Colonic mucosa (tissue), 4 donors: ENCODE data around the gene CHTF18. TPM values are rescaled to one million over a fixed set of nuclear protein-coding genes. Genes with fewer than 3 reads are reported as not detected.

Experiments used
- DNase-seq: peaks from one replicate; pipeline ENCODE4 v3.0.0-alpha.2; 2020
- H3K27ac ChIP-seq: fragments of 200-600 bp; one replicate; pipeline ENCODE4 v1.8.0; 2021
- H3K27me3 ChIP-seq: fragments of 200-600 bp; one replicate; pipeline ENCODE4 v1.8.0; 2021
- H3K36me3 ChIP-seq: fragments of 200-600 bp; one replicate; pipeline ENCODE4 v1.8.0; 2021
- H3K4me1 ChIP-seq: fragments of 200-600 bp; one replicate; pipeline ENCODE4 v1.8.0; 2021; ENCODE audit warnings: mild to moderate bottlenecking
- H3K4me3 ChIP-seq: fragments of 200-600 bp; one replicate; pipeline ENCODE4 v1.8.0; 2021
- H3K9ac ChIP-seq, 2 donors: one replicate each; pipeline ENCODE4 v1.7.0; 2013; ENCODE audit warnings: control low read depth in 2 of 2, low read depth in 2 of 2, low read length in 2 of 2
- H3K9me3 ChIP-seq: fragments of 200-600 bp; one replicate; pipeline ENCODE4 v1.8.0; 2021
- CTCF ChIP-seq: fragments of 200-600 bp; IDR thresholded peaks from one replicate; pipeline ENCODE4 v1.8.0; 2022; ENCODE audit warnings: antibody characterized with exemption, mild to moderate bottlenecking
- intact Hi-C: fragments of 100-400 bp; cut with DNase I; formaldehyde crosslinking; loops from one replicate; pipeline ENCODE4 v1.14.1; 2022
- total RNA-seq, 2 donors: library from RNA; stranded (reverse); fragmentation: NEBNext Ultra II Directional in 1 of 2; extraction: Animal tissue kit (Norgen Biotek cat#: 25700) in 1 of 2; gene quantifications; one replicate each; pipeline ENCODE4 v1.2.1, GENCODE V29; 2021
- donor health status: healthy.
- donor health status: DM: no; HTN: no; CAD: no.
- donor health status: DM: no; HTN: no; CAD: no.

CHTF18 gene
- total RNA-seq, 2 donors from 2014 or later = 16.5 to 111 TPM

GRCh38 chr16:766008-766819, 22.2 kb upstream of the CHTF18 start:
- no peaks in the 10 kb centered on the region for H3K4me1 ChIP-seq
- no peak for TF ChIP-seq CTCF
- no peaks in the 10 kb centered on the region for H3K9me3 ChIP-seq
- H3K4me3 ChIP-seq = no peak overlapping the region
- H3K27me3 ChIP-seq = peaks cover 3% of the 10 kb centered on the region
- DNase-seq = no peak
- H3K27ac ChIP-seq = no peak overlapping the region
- intact Hi-C loops = no loop called here
- H3K36me3 ChIP-seq = no peaks in the 10 kb centered on the region
- no peak overlapping the region for H3K9ac ChIP-seq

- no peak for DNase-seq
- no peaks in the 10 kb centered on the region for H3K27me3 ChIP-seq
Measured at GRCh38 chr16:766820-767640, 21.4 kb upstream of the CHTF18 start.

GRCh38 chr16:767743-768235, 20.6 kb upstream of the CHTF18 start:
- no peak for DNase-seq
- no peaks in the 10 kb centered on the region for H3K9me3 ChIP-seq
- no peak overlapping the region for H3K27ac ChIP-seq
- H3K4me3 ChIP-seq = no peak overlapping the region
- no peak for TF ChIP-seq CTCF
- intact Hi-C loops = no loop called here
- no peak overlapping the region for H3K9ac ChIP-seq
- no peaks in the 10 kb centered on the region for H3K36me3 ChIP-seq
- H3K27me3 ChIP-seq = no peaks in the 10 kb centered on the region
- H3K4me1 ChIP-seq = no peaks in the 10 kb centered on the region

More at GRCh38 chr16:766820-767640, 21.4 kb upstream of the CHTF18 start:
- H3K36me3 ChIP-seq = no peaks in the 10 kb centered on the region
- no peak overlapping the region for H3K4me3 ChIP-seq
- H3K4me1 ChIP-seq = no peaks in the 10 kb centered on the region
- H3K9ac ChIP-seq = no peak overlapping the region
- TF ChIP-seq CTCF = no peak
- no peaks in the 10 kb centered on the region for H3K9me3 ChIP-seq
- H3K27ac ChIP-seq = no peak overlapping the region
- intact Hi-C loops = no loop called here

- Histone ChIP-seq H3K27me3 (no peaks in the 10 kb centered on the region), H3K27ac (no peak overlapping the region), H3K9ac (no peak overlapping the region), H3K4me1 (no peaks in the 10 kb centered on the region), H3K36me3 (no peaks in the 10 kb centered on the region), H3K4me3 (no peak overlapping the region), H3K9me3 (no peaks in the 10 kb centered on the region)
- intact Hi-C loops = no loop called here
- TF ChIP-seq CTCF = no peak
- DNase-seq = no peak
Measured at GRCh38 chr16:768428-768827, 20.0 kb upstream of the CHTF18 start.

GRCh38 chr16:769184-769784, 19.1 kb upstream of the CHTF18 start:
- H3K27me3 ChIP-seq = no peaks in the 10 kb centered on the region
- H3K9me3 ChIP-seq = no peaks in the 10 kb centered on the region
- intact Hi-C loops = no loop called here
- TF ChIP-seq CTCF = no peak
- DNase-seq = no peak
- no peaks in the 10 kb centered on the region for H3K36me3 ChIP-seq
- no peaks in the 10 kb centered on the region for H3K4me1 ChIP-seq
- no peak overlapping the region for H3K27ac ChIP-seq
- H3K9ac ChIP-seq = no peak overlapping the region
- no peak overlapping the region for H3K4me3 ChIP-seq
